ENCODE measurements around the gene TSHB. TPM values are rescaled to one million over a fixed set of nuclear protein-coding genes. Genes with fewer than 3 reads are reported as not detected.

The TSHB gene
- total and polyA plus RNA-seq, 9 donors = not detected

GRCh38 chr1:115077286-115077983 lies 47.8 kb downstream of the TSHB start:
- no peaks in the 10 kb centered on the region for H3K4me1 ChIP-seq (ENCODE audit: insufficient read depth)
- H3K27me3 ChIP-seq = no peaks in the 10 kb centered on the region
- no peaks in the 10 kb centered on the region for H3K36me3 ChIP-seq
- no peaks in the 10 kb centered on the region for H3K9me3 ChIP-seq
- no peak overlapping the region for H3K4me3 ChIP-seq
- no peak for DNase-seq
- TF ChIP-seq POLR2A (IDR thresholded peaks at IDR 0.05) (no peak), CTCF (IDR thresholded peaks at IDR 0.05) (no peak), EP300 (IDR thresholded peaks at IDR 0.05) (no peak)
- intact Hi-C loops (cut with DNase I) = no loop called here
- H3K27ac ChIP-seq = no peak overlapping the region
- WGBS, 3 donors = 65 to 70% (median 68%) methylated on average over 5 of the region's 5 CpGs

- no peak for DNase-seq
- intact Hi-C loops (cut with DNase I) = no loop called here
- whole genome bisulfite sequencing, 3 donors = 83 to 98% (median 96%) methylated on average over 1 of the region's 1 CpG
- no peaks in the 10 kb centered on the region for H3K36me3 ChIP-seq
- no peaks in the 10 kb centered on the region for H3K27me3 ChIP-seq
- TF ChIP-seq EP300 (IDR thresholded peaks at IDR 0.05) (no peak), POLR2A (IDR thresholded peaks at IDR 0.05) (no peak), CTCF (IDR thresholded peaks at IDR 0.05) (no peak)
- H3K27ac ChIP-seq = no peak overlapping the region
- no peaks in the 10 kb centered on the region for H3K9me3 ChIP-seq
- no peak overlapping the region for H3K4me3 ChIP-seq
- H3K4me1 ChIP-seq (ENCODE audit: insufficient read depth) = no peaks in the 10 kb centered on the region
Measured at GRCh38 chr1:115077984-115078330, 48.3 kb downstream of the TSHB start.

GRCh38 chr1:115078708-115079107 lies 49.1 kb downstream of the TSHB start:
- H3K4me3 ChIP-seq = no peak overlapping the region
- WGBS, 3 donors = 84 to 86% (median 85%) methylated on average over 4 of the region's 4 CpGs
- no peak overlapping the region for H3K27ac ChIP-seq
- no peak for DNase-seq
- H3K9me3 ChIP-seq = no peaks in the 10 kb centered on the region
- TF ChIP-seq EP300 (IDR thresholded peaks at IDR 0.05) (no peak), CTCF (IDR thresholded peaks at IDR 0.05) (no peak), POLR2A (IDR thresholded peaks at IDR 0.05) (no peak)
- intact Hi-C loops (cut with DNase I) = no loop called here
- H3K36me3 ChIP-seq = no peaks in the 10 kb centered on the region
- H3K27me3 ChIP-seq = no peaks in the 10 kb centered on the region
- H3K4me1 ChIP-seq (ENCODE audit: insufficient read depth) = no peaks in the 10 kb centered on the region

GRCh38 chr1:115082949-115083348 lies 53.3 kb downstream of the TSHB start:
- intact Hi-C loops (cut with DNase I) = no loop called here
- H3K4me1 ChIP-seq (ENCODE audit: insufficient read depth) = no peaks in the 10 kb centered on the region
- no peaks in the 10 kb centered on the region for H3K9me3 ChIP-seq
- no peak overlapping the region for H3K27ac ChIP-seq
- no peaks in the 10 kb centered on the region for H3K36me3 ChIP-seq
- DNase-seq = no peak
- TF ChIP-seq CTCF (IDR thresholded peaks at IDR 0.05) (no peak), POLR2A (IDR thresholded peaks at IDR 0.05) (no peak), EP300 (IDR thresholded peaks at IDR 0.05) (no peak)
- 80 to 88% (median 88%) methylated on average over 6 of the region's 6 CpGs for WGBS, 3 donors
- no peak overlapping the region for H3K4me3 ChIP-seq
- no peaks in the 10 kb centered on the region for H3K27me3 ChIP-seq

Other genes starting within 250 kb of the TSHB start
- 10 to 100 TPM; 22.8 to 41.8 (median 31.4) TPM for gene SIKE1, start 249.1 kb upstream of the TSHB start, total RNA-seq
- gene SIKE1, start 249.1 kb upstream of the TSHB start, polyA plus RNA-seq = 10 to 100 TPM; 12.4 to 15.3 TPM
- not detected for gene SYCP1, start 175.0 kb upstream of the TSHB start, total RNA-seq
- gene SYCP1, start 175.0 kb upstream of the TSHB start, polyA plus RNA-seq = under 1 TPM in 1 of 2 donors, not detected in 1; 0.13 TPM
- gene TSPAN2, start 59.7 kb downstream of the TSHB start, total RNA-seq = 10 to 100 TPM in 2 of 7 donors, 1 to 10 TPM in 5; 1.7 to 21.4 (median 4.1) TPM
- gene TSPAN2, start 59.7 kb downstream of the TSHB start, polyA plus RNA-seq = 10 to 100 TPM in 1 of 2 donors, 1 to 10 TPM in 1; 3.5 to 12.5 TPM

Data from ovary (tissue), 9 donors.